HG03439 (cell line): Measurements from ENCODE around the gene PRPF40B.
"Not testable (repeated sequence)": the region's sequence is repeated elsewhere in the genome, so short reads cannot be mapped to it uniquely, and the experiment has no call there.

Experiments
- ATAC-seq: cut with Tn5 transposase; IDR thresholded peaks from one replicate; pipeline ENCODE4 v1.9.1; 2021; ENCODE audit warnings: mild to moderate bottlenecking, moderate library complexity; ENCODE audit not compliant: unreplicated experiment

PRPF40B gene

DNA sequence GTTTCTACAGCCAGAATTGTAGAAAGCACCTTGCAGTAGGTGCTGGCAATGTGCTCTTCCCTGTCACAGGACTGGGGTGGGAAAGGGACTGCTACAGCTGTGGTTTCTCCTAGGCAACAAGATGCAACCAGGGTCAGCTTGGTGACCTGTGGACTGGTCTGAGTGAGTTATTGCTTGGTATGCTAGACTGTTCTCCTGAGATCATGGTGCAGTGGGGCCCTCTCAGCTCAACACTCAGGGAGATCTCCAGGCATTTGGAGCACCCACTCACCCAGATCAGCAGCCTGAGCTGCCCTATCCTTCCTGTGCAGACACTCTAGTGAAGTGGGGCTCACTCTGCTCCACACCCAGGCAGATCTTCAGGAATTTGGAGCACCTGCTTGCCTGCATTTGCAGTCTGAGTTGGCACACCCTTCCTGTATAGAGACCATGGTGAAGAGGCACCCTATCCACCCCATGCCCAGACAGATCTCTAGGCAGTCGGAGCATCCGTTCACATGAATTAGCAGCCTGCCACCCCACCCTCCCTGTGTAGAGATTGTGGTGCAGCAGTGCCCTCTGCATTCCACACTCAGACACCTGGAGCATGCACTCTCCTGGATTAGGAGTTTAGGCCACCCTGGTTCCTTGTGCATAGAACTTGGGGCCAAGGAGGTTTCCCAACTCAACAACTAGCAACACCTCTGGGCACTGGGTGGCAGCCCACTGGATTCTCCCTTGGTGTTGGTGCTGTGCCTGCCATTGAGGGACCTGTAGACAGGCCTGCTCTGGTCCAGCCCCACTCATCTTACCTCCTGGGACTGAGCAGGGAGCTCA lies 14.1 kb upstream of the PRPF40B start:
- no peak for ATAC-seq

DNA sequence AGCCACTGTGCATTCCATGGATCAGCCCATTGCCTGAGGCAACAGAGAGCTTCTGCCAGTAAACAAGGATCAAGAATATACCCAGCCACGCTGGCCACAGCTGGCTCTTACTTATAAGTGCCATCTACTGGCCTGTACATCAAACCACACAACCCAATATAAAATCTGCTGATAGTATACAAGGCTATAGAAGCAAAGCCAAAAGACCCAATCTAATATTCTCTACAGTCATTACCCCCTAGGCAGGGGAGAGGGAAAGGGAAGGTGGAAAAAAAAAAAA lies 13.5 kb upstream of the PRPF40B start:
- no peak for ATAC-seq

DNA sequence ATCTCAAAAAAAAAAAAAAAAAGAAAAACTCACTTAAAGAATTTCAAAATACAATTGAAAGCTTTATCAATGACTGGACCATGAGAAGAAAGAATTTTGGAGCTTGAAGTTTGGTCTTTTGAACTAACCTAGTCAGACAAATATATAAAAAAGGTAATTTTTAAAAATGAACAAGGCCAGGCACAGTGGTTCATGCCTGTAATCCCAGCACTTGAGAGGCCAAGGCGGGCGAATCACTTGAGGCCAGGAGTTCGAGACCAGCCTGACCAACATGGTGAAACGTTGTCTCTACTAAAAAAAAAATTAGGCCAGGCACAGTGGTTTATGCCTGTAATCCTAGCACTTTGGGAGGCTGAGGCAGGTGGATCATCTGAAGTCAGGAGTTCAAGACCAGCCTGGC lies 12.6 kb upstream of the PRPF40B start:
- ATAC-seq: not testable (repeated sequence)

DNA sequence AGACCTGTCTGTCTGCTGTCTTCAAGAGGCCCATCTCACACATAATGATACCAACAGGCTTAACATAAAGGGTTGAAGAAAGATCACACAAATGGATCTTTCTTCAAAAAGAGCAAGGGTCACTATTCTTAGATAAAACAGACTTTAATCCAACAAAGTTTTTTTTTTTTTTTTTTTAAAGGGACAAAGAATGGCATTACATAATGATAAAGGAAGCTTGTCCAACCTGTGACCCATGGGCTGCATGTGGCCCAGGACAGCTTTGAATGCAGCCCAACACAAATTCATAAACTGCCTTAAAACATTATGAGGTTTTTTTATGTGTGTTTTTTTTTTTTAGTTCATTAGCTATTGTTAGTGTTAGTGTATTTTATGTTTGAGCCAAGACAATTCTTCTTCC lies 11.2 kb upstream of the PRPF40B start:
- no peak for ATAC-seq

DNA sequence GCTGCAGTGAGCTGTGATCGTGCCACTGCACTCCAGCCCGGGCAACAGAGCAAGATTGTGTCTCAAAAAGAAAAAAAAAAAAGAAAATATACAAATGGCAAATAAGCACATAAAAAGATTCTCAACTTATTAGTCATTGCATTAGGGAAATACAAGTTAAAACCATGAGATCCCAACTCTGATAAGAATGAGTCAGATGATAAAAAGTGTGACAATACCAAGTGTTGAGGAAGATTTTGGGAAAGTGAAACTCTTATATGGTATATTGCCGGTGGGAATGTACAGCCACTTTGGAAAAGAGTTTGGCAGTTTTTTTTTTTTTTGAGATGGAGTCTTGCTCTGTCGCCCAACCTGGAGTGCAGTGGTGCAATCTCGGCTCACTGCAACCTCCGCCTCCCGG lies 7.6 kb upstream of the PRPF40B start:
- no peak for ATAC-seq

DNA sequence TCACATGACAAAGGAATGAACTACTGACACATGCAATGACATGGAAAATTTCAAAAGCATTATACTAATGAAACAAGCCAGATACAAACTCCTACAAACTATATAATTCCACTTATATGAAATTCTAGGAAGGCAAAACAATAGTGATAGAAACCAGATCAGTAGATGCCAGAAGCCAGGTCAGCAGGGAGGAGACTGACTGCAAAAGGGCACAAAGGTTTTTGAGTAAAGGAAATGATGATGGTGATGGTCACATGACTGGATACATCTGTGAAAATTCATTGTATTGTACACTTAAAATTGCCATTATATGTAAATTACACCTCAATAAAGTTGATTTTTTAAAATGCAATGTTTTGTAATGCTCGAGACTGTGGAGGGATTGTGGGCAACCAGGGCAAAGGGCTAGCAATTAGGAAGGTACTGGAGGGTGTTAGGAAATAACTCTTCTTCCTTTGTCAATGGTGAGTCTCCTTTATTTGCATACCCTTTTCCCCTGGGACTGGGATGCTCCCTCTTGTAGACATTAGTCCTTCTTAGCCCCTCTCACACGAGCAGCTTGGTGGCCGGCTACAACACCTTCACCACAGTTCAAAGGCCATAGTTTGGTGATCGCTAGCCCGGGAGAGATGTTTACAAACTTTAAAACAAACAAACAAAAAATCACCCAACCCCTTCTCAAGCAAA lies 6.7 kb upstream of the PRPF40B start:
- no peak for ATAC-seq

DNA sequence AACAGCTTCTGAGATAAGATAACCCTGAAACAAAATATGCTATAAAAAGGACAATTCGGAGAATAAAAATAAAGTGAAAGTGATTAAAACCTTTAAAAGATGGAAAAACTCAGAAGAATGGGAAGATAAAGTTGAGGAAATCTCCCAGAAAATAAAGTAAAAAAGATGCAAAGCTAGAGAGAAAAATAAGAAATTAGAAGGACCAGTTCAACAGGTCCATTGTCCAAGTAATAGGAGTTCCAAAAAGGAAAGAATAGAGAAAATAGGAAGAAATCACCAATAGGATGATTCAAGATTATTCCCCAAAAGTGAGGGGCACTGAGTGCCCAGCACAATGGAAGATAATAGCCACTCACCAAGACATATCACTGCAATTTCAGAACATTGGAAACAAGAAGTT lies 4.8 kb upstream of the PRPF40B start:
- ATAC-seq: no peak

DNA sequence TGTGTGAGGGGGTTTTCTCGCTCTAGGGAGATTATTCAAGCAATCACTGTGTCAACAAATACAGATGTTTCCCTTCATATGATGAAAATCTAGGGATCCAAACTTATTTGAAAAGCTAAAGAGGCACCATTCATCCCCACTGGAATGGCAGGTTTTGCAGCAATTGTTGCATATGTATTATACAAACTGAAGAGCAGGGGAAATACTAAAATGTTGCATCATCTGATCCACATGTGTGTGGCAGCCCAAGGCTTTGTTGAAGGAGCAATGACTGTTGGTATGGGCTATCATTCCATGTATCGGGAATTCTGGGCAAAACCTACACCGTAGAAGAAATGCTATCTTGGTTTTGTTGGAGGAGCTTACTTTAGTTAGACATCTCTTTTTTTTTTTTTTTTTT lies 4.1 kb upstream of the PRPF40B start:
- no peak for ATAC-seq

DNA sequence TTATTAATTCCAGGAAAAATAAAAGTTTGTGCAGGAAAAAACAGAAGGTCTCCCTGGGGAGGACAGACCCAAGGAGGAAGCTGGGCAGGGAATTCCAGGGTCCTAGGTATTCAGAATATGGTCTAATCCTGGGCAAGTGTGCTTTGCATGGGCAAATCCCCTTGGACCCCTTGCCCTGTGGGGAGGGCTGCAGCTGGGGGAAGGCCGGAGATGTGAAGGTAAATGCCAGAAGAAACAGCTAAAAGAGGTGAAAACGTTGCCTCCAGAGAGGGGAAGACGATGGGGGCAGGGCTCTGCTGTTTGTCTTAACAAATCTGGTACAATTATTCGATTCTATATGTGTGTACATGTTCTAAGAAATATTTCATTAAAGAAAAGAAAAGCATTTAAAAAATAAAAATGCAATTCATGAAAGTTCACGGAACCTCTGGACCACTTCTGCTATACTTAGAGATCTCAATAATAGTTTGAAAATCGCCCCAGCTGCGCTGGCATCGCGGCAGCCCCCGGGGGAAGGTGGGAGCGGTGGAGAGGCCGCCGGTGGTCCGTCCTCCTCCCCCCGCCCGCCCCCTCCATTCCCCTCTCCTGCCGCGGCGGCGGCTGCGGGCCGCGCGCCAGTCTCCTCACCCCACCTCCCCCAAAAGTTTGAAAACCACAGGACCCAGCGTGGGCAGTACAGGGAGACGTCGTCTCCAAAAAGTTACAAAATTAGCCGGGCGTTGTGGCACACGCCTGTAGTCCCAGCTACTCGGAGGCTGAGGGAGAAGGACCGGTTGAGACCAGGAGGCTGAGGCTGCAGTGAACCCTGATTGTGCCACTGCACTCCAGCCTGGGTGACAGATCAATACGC lies 1.5 kb upstream of the PRPF40B start:
- no peak for ATAC-seq

DNA sequence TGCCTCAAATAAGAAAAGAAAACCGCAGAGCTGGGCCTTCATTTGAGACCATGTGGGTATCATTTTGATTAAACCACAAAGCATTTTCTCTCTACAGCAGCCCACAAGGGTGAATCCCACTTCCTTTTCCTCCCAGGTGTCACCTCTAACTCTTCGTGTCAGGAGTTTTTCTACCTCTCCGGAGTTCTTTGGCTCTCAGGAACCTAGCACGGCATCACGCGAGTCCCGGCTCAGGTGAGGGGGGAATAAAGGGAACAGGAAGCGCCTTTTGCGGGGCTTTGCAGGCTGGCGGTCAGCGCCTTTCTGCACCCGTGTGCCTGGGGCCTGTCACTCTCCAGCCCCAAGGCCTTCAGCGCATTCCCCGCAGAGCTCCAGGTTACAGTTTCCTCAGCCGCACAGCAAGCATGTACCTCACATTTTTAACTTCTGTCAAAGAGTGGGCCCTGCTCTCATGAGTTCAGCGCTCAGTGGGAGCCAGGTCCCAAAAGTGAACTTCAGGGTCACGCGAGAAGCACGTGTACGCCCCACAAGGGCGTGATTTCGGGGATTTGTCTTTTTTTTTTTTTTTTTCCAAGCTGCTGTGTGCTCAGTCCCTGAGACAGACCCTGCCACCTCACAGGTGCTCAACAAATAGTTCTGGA lies 740 bp upstream of the PRPF40B start:
- peak; percentile 38 for ATAC-seq

DNA sequence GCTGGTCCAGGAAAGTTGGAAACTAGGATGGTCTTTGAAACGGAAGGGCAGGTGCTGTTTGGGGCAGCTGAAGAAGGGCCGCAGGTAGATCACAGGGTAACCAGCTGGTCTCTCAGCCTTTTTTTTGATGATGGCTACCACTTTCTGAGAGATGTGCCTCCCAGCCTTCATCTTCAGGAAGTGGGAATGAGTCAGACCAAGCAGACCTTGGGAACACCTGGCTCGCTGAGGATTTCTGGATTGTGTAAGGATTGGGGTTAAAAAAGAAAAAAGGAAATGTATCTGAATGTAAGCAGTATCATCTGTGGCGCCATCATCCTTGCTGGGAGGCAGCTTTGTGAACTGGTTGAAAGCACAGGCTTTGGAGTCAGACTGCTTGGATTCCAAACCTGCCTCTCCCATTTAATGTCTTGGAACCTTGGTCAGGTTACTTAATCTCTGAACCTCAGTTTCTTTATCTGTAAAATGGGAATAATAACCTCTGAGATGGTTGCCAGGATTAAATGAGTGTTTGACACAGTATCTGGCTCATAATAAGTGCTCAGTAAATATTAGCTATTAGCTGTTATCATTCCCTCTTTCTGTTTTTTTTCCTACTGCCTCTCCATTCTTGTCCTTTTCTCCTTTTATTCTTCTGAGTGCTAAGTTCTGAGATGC lies 1.7 kb downstream of the PRPF40B start:
- ATAC-seq: no peak

DNA sequence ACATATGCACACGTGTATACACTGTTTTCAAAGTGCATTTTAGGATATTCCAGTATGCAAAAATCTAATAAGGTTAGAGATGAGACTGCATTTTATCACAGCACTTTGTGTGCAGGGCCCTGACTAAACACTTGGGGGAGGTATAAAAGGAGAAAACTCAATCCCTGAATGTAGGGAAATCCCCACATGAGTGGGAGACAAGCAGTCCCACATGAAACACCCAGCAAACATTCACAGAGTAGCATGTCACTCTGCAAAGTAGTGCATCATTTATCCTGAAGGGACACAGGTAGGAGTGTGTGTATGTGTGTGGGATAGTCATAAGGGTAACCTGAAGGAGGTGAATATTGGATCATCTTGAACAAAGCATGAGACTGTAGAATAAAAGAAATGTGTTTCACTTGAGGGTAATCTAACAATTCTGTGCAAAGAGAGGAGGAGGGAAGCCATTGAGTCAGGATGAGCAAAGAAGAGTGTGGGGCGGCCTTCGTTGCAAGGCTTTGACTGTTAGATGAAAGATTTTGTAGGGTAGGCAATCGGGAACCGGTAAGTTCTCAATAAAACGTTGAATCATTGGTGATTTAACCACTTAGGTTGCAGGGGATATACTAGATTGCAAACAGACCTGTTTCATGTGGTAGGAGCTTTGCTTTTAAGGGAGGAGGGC lies 2.9 kb downstream of the PRPF40B start:
- ATAC-seq: no peak

DNA sequence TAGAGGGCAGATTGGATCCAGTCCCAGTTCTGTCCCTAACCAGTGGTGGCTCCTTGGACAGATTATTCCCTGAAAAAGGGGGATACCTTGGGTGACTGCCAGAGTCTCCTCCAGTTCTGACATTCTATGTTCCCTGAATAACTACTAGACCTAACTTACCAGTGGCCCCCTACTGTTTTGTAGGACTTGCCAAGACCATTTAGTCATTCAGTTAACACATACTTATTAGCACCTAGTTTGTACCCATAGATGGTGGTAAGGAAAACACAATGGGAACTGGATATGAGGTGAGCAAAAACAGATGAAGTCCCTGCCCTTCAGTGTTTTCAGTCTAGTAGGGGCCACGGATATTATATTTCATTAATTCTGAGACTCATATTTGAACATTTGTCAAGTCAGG lies 3.5 kb downstream of the PRPF40B start:
- no peak for ATAC-seq

DNA sequence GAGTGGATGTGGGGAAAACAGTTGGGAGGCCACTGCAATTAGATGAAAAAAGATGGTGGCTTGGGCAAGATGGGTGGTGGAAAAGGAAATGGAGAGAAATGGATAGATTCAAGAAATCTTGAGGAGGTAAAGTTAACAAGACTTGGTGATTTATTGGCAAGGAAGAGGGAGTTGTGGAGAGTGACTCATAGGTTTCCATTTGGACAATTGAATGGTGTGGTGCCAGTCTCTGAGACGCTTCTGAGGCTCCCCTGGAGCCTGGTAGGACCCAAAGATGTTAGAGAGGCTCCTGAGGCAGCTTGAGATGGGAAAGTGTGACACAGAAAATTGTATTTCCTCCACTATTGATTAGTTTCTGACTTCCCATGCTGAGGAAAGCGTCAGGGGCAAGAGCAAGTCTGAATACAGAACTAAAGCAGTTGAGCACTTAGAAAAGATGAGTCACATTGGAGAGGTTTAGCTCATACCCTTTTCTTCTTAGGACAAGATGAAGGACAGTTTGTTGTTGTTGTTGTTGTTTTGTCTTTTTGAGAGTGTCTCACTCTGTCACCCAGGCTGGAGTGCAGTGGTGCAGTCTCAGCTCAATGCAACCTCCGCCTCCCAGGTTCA lies 4.5 kb downstream of the PRPF40B start:
- ATAC-seq: no peak

DNA sequence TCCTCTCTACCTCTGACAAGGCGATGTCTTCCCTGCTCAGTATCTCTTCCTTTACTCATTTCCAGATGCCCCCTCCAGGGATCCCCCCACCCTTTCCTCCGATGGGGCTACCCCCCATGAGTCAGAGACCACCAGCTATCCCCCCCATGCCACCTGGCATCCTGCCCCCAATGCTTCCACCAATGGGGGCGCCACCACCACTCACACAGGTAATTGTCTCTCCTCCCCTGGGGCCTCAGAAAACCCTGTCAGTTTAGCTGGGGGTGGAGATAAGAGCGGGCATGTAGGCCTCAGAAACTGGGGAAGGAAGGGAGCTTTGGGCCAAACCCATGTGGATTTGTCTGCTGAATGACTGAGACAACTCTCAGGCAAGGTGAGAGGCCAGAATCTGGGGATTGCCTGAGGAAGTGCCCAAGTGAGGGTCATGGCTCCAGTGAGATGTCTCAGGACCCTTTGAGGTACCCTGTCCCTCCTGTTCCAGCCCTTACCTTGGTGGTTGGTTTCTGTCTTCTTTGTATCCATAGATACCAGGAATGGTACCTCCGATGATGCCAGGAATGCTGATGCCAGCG lies 8.1 kb downstream of the PRPF40B start:
- ATAC-seq: no peak

DNA sequence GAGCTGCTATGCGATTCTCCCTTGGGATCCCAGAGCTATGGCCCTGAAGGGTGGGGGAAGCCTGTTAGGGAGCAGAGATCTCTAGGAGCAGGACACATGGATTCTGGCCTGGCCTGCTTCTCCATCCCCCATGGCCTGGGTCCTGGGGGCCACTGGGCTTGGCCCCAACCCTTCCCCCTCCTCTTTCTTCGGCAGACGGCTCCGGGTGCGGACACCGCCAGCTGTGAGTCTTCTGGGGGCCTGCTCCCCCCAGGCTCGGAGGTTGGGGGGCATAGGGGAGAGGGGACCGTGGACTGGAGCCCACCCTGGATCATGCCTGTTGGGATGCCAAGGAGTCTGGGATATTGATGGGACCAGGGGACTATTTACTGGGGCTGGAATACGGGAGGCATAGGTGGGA lies 9.0 kb downstream of the PRPF40B start:
- ATAC-seq: no peak

DNA sequence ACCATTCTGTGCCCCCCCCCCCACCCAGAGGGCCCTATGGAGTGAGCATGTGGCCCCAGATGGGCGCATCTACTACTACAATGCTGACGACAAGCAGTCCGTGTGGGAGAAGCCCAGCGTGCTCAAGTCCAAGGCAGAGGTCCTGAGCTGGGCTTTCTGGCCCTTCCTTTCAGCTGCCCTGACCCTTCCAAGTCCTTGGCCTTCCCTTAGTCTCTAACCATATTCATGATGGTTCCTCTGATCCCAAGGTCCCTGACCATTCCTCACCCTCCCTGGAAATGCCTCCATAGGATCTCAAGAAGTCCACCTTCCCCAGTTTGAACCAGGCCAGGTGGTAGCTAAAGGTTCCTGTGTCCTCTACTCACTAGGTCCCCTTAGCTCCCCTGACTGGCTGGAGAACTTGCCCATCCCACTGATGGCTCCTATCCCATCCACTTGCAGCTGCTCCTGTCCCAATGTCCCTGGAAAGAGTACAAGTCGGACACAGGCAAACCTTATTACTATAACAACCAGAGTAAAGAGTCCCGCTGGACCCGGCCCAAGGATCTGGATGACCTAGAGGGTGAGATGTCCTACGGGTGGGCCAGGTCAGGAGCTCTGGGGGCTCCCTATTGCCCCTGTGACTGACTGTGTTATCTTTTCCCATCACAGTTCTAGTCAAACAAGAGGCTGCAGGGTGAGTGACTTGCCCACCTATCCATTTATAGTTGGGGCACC lies 9.8 kb downstream of the PRPF40B start:
- ATAC-seq: no peak

DNA sequence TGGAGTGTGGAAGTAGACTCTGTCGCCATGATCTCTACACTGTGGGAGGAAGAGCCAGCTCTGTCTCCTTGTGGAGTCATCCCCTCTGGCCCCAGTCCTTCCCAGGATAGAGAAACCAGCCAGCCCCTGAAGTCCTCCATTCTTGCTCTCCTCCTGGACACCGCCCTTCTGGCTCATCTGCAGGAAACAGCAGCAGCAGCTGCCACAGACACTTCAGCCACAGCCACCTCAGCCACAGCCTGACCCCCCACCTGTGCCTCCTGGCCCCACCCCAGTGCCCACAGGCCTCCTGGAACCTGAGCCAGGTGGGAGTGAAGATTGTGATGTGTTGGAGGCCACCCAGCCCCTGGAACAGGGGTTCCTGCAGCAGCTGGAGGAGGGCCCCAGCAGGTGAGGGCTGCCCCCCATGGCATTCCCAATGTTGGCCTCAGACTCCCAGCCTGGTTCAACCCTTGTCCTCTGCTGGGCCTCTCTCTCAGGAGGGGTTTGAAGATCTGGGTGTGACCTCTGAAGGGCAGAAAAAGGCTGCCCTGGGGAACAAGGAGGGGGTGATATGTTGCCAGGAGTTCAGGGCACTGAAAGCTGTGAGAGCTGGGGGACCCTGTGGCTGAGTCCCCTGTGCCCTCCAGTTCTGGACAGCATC lies 10.5 kb downstream of the PRPF40B start:
- ATAC-seq: no peak
